NCI-H82 treated with DMSO at 0.1 percent for 48 hours (cell line): Measurements from ENCODE around the gene CMTM3.
"Not testable (repeated sequence)": the region's sequence is repeated elsewhere in the genome, so short reads cannot be mapped to it uniquely, and the experiment has no call there.

Experiments used
- DNase-seq: peaks from one replicate; lab custom pipeline; 2025; ENCODE audit not compliant: unreplicated experiment; lab: John Stamatoyannopoulos, UW

CMTM3 gene

GRCh38 chr16:66660422-66661209, 56.1 kb downstream of the CMTM3 start:
- DNase-seq, result no peak

- no peak for DNase-seq
Observed at GRCh38 chr16:66661210-66661560, 56.7 kb downstream of the CMTM3 start.

DNA sequence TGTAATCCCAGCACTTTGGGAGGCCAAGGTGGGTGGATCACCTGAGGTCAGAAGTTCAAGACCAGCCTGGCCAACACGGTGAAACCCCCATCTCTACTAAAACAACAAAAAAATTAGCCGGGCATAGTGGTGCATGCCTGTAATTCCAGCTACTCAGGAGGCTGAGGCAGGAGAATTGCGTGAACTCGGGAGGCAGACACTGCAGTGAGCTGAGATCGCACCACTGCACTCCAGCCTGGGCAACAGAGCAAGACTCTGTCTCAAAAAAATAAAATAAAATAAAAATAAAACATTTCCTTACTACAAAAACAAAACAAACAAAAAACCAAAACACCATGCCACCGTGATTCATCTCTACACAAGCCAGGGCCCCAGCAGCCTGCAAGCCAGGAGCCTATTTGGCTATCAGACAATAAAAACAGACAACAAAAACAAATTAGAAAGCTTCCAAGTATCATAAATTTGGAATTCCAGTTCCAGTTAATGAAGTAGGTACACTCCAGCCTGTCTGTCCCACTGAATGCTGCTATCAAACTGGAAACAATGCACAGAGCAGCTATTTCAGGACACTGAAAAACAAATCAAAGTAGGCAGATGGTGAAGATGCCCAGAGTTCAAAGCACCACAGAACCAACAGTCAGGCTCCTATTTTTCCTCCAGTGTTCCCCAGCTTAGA, 57.3 kb downstream of the CMTM3 start:
- not testable (repeated sequence) for DNase-seq

DNA sequence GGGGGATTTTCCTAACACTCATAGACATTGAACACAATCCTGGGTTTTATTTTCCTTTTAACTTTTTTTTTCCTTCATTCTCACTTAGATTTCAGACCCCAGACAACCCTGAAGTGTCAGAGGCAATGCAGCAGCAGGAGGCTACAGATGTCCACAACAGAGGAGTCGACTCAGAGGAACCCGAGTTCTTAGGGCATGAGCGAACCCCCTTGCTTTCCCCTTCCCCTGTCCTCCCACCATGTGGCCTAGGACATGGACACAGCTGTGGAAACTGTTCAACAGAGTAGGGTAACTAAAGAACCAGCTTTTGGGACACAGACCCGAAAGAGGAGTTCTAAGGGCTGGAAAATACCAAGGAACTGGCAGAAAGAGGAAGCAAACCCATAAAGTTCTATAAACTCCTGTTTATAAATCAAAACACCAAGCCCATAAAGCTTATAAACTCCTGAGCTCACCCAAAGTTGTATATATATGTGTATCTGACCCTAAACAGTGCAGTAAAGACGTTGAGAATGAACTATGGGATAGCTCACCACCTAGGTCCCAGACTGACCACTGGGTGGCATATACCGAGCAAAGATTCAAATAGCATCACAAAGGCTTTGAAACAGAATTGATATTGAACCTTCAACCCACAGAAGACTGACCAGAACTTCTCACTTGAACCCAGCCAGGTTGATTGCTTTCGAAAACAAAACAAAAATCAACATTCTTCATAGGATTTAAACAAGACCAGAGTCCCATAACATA, 58.1 kb downstream of the CMTM3 start:
- no peak for DNase-seq
